Measurements from ENCODE around the gene ANXA9. TPM values are rescaled to one million over a fixed set of nuclear protein-coding genes. Genes with fewer than 3 reads are reported as not detected.
A peak's percentile ranks its signal among the peaks of the same experiment; 100 is the strongest.

The ANXA9 gene
- total RNA-seq, 2 experiments from 2014 or later, result 0.19 TPM; not detected in 1

GRCh38 chr1:151024540-151025146, 42.6 kb downstream of the ANXA9 start:
- ChIA-PET CTCF (interaction anchor here (0.6 to 3.3 kb wide), 41 partner anchors 10 to 640 kb away, joined by 3 to 46 read pairs (median 4); partner anchors contain the start of genes BNIPL, C1orf56, GABPB2 and MLLT11), POLR2A (interaction anchor here (1.6 kb wide), 1 partner anchor 22 kb away, joined by 4 read pairs; no protein-coding TSS in a partner anchor)
- H3K27ac Mint-ChIP-seq, result peak overlapping the region; percentile 42
- intact Hi-C loops (cut with micrococcal nuclease), result loop anchor here (1.0 to 5.0 kb wide), 2 partner anchors 33 to 132 kb away; partner anchors contain the start of genes CDC42SE1 and TNFAIP8L2
- no peaks in the 10 kb centered on the region for H3K27me3 Mint-ChIP-seq
- no peak overlapping the region for H3K4me3 Mint-ChIP-seq
- H3K4me1 Mint-ChIP-seq (ENCODE audit: low read depth), result peaks cover 5% of the 10 kb centered on the region
- peak; percentile 88 for DNase-seq
- H3K9me3 Mint-ChIP-seq, result no peaks in the 10 kb centered on the region
- H3K36me3 Mint-ChIP-seq, result peaks cover 10% of the 10 kb centered on the region

GRCh38 chr1:151026460-151026859, 44.4 kb downstream of the ANXA9 start:
- no peaks in the 10 kb centered on the region for H3K9me3 Mint-ChIP-seq
- no peaks in the 10 kb centered on the region for H3K27me3 Mint-ChIP-seq
- no peak for DNase-seq
- intact Hi-C loops (cut with micrococcal nuclease), result no loop called here
- H3K4me3 Mint-ChIP-seq, result no peak overlapping the region
- H3K27ac Mint-ChIP-seq, result no peak overlapping the region
- ChIA-PET CTCF (interaction anchor here (1.0 to 3.3 kb wide), 3 partner anchors 11 to 130 kb away, joined by 4 to 46 read pairs (median 14); partner anchors contain the start of genes BNIPL, GABPB2 and TNFAIP8L2), POLR2A (no interaction called here)
- peaks cover 5% of the 10 kb centered on the region for H3K4me1 Mint-ChIP-seq (ENCODE audit: low read depth)
- H3K36me3 Mint-ChIP-seq, result peaks cover 13% of the 10 kb centered on the region

- Mint-ChIP-seq H3K4me1 (ENCODE audit: low read depth) (no peaks in the 10 kb centered on the region), H3K27me3 (no peaks in the 10 kb centered on the region), H3K36me3 (peaks cover 23% of the 10 kb centered on the region), H3K27ac (no peak overlapping the region), H3K4me3 (no peak overlapping the region), H3K9me3 (no peaks in the 10 kb centered on the region)
- intact Hi-C loops (cut with micrococcal nuclease), result no loop called here
- CTCF ChIA-PET, result interaction anchor here (1.0 to 1.2 kb wide), 2 partner anchors 10 to 125 kb away, joined by 3 to 4 read pairs; partner anchors contain the start of gene TNFAIP8L2
- no peak for DNase-seq
- POLR2A ChIA-PET, result no interaction called here
Observed at GRCh38 chr1:151032164-151032563, 50.1 kb downstream of the ANXA9 start.

- no peaks in the 10 kb centered on the region for H3K4me1 Mint-ChIP-seq (ENCODE audit: low read depth)
- no peaks in the 10 kb centered on the region for H3K27me3 Mint-ChIP-seq
- no peak for DNase-seq
- intact Hi-C loops (cut with micrococcal nuclease), result no loop called here
- H3K9me3 Mint-ChIP-seq, result no peaks in the 10 kb centered on the region
- CTCF ChIA-PET, result interaction anchor here (1.2 kb wide), 1 partner anchor 11 kb away, joined by 6 read pairs; no protein-coding TSS in a partner anchor
- POLR2A ChIA-PET, result interaction anchor here (1.1 kb wide), 1 partner anchor 8 kb away, joined by 3 read pairs; no protein-coding TSS in a partner anchor
- H3K36me3 Mint-ChIP-seq, result peaks cover 14% of the 10 kb centered on the region
- no peak overlapping the region for H3K4me3 Mint-ChIP-seq
- H3K27ac Mint-ChIP-seq, result no peak overlapping the region
Observed at GRCh38 chr1:151035167-151035566, 53.1 kb downstream of the ANXA9 start.

GRCh38 chr1:151036356-151036755, 54.3 kb downstream of the ANXA9 start, which contains the start of gene BNIPL:
Gene BNIPL, plus strand, starts transcription at chr1:151036586. Its CDS starts 140 bp downstream, at chr1:151036726.
- H3K27ac Mint-ChIP-seq, result no peak within 1 kb of the TSS
- no peaks in the 10 kb centered on the region for H3K27me3 Mint-ChIP-seq
- H3K36me3 Mint-ChIP-seq, result peaks cover 14% of the 10 kb centered on the region
- no peak within 1 kb of the TSS for H3K4me3 Mint-ChIP-seq
- no peak for DNase-seq
- no peaks in the 10 kb centered on the region for H3K9me3 Mint-ChIP-seq
- intact Hi-C loops (cut with micrococcal nuclease), result no loop called here
- no peaks in the 10 kb centered on the region for H3K4me1 Mint-ChIP-seq (ENCODE audit: low read depth)
- POLR2A ChIA-PET, result interaction anchor here (1.5 kb wide), 1 partner anchor 10 kb away, joined by 4 read pairs; no protein-coding TSS in a partner anchor
- CTCF ChIA-PET, result interaction anchor here (1.3 to 1.6 kb wide), 3 partner anchors 9 to 12 kb away, joined by 3 to 6 read pairs (median 4); no protein-coding TSS in a partner anchor

- ChIA-PET CTCF (interaction anchor here (1.3 to 1.6 kb wide), 3 partner anchors 9 to 13 kb away, joined by 3 to 6 read pairs (median 4); no protein-coding TSS in a partner anchor), POLR2A (interaction anchor here (1.5 kb wide), 1 partner anchor 10 kb away, joined by 4 read pairs; no protein-coding TSS in a partner anchor)
- H3K4me1 Mint-ChIP-seq (ENCODE audit: low read depth), result no peaks in the 10 kb centered on the region
- no peaks in the 10 kb centered on the region for H3K9me3 Mint-ChIP-seq
- H3K27me3 Mint-ChIP-seq, result no peaks in the 10 kb centered on the region
- H3K4me3 Mint-ChIP-seq, result no peak overlapping the region
- no peak overlapping the region for H3K27ac Mint-ChIP-seq
- DNase-seq, result no peak
- intact Hi-C loops (cut with micrococcal nuclease), result no loop called here
- peaks cover 12% of the 10 kb centered on the region for H3K36me3 Mint-ChIP-seq
Observed at GRCh38 chr1:151037032-151037431, 54.9 kb downstream of the ANXA9 start.

- H3K27ac Mint-ChIP-seq, result no peak overlapping the region
- no peaks in the 10 kb centered on the region for H3K27me3 Mint-ChIP-seq
Observed at GRCh38 chr1:151039521-151039920, 57.4 kb downstream of the ANXA9 start.

GRCh38 chr1:151043163-151043562, 61.1 kb downstream of the ANXA9 start:
- Mint-ChIP-seq H3K36me3 (no peaks in the 10 kb centered on the region), H3K27me3 (no peaks in the 10 kb centered on the region), H3K9me3 (no peaks in the 10 kb centered on the region), H3K4me1 (ENCODE audit: low read depth) (peaks cover 29% of the 10 kb centered on the region), H3K27ac (no peak overlapping the region), H3K4me3 (no peak overlapping the region)
- peak; percentile 31 for DNase-seq
- ChIA-PET POLR2A (interaction anchor here (1.1 to 1.4 kb wide), 2 partner anchors 9 to 17 kb away, joined by 3 read pairs; partner anchors contain the start of gene MLLT11), CTCF (interaction anchor here (0.6 to 4.2 kb wide), 4 partner anchors 16 to 529 kb away, joined by 3 to 14 read pairs (median 4); partner anchors contain the start of gene CDC42SE1)
- intact Hi-C loops (cut with micrococcal nuclease), result no loop called here

More at GRCh38 chr1:151039521-151039920, 57.4 kb downstream of the ANXA9 start:
- DNase-seq, result no peak
- Mint-ChIP-seq H3K9me3 (no peaks in the 10 kb centered on the region), H3K4me1 (ENCODE audit: low read depth) (peaks cover 10% of the 10 kb centered on the region), H3K4me3 (no peak overlapping the region), H3K36me3 (peaks cover 4% of the 10 kb centered on the region)
- CTCF ChIA-PET, result no interaction called here
- POLR2A ChIA-PET, result no interaction called here
- intact Hi-C loops (cut with micrococcal nuclease), result no loop called here

Other genes starting within 250 kb of the ANXA9 start
- gene CTSS, start 216.5 kb upstream of the ANXA9 start, total RNA-seq, result 10 to 100 TPM; 39.4 to 45.5 TPM
- gene CTSK, start 174.0 kb upstream of the ANXA9 start, total RNA-seq, result 1 to 10 TPM; 1.4 to 1.7 TPM
- gene ARNT, start 105.7 kb upstream of the ANXA9 start, total RNA-seq, result 10 to 100 TPM; 31.1 to 32.3 TPM
- not detected for gene CTXND2, start 95.2 kb upstream of the ANXA9 start, total RNA-seq
- gene SETDB1, start 55.9 kb upstream of the ANXA9 start, total RNA-seq, result 10 to 100 TPM; 42.3 to 50.0 TPM
- 100 to 1,000 TPM; 153 to 160 TPM for gene CERS2, start 7.5 kb upstream of the ANXA9 start, total RNA-seq
- 10 to 100 TPM; 16.4 to 18.3 TPM for gene MINDY1, start 24.6 kb downstream of the ANXA9 start, total RNA-seq
- gene PRUNE1, start 26.2 kb downstream of the ANXA9 start, total RNA-seq, result 10 to 100 TPM; 12.5 to 17.5 TPM
- 1 to 10 TPM in 1 of 2 experiments, under 1 TPM in 1; 0.64 to 1.3 TPM for gene BNIPL, start 54.3 kb downstream of the ANXA9 start, total RNA-seq
- 1 to 10 TPM; 1.5 to 1.8 TPM for gene C1orf56, start 65.5 kb downstream of the ANXA9 start, total RNA-seq
- gene CDC42SE1, start 77.3 kb downstream of the ANXA9 start, total RNA-seq, result 100 to 1,000 TPM; 135 to 136 TPM
- gene MLLT11, start 78.1 kb downstream of the ANXA9 start, total RNA-seq, result 1 to 10 TPM; 1.9 to 2.4 TPM
- gene GABPB2, start 88.5 kb downstream of the ANXA9 start, total RNA-seq, result 10 to 100 TPM; 13.6 to 14.9 TPM
- 1 to 10 TPM; 1.9 to 2.5 TPM for gene SEMA6C, start 164.3 kb downstream of the ANXA9 start, total RNA-seq
- 10 to 100 TPM; 24.2 to 26.7 TPM for gene TNFAIP8L2, start 174.4 kb downstream of the ANXA9 start, total RNA-seq
- 1 to 10 TPM; 1.8 to 2.6 TPM for gene LYSMD1, start 183.6 kb downstream of the ANXA9 start, total RNA-seq
- gene SCNM1, start 183.9 kb downstream of the ANXA9 start, total RNA-seq, result 10 to 100 TPM; 67.5 to 67.8 TPM
- gene TMOD4, start 193.7 kb downstream of the ANXA9 start, total RNA-seq, result 1 to 10 TPM; 1.7 to 2.7 TPM
- gene VPS72, start 207.9 kb downstream of the ANXA9 start, total RNA-seq, result 10 to 100 TPM; 77.6 to 80.4 TPM
- gene PIP5K1A, start 216.3 kb downstream of the ANXA9 start, total RNA-seq, result 10 to 100 TPM; 78.6 to 84.3 TPM

Measured in activated CD4-positive, alpha-beta memory T cell treated with anti-CD3 and anti-CD28 coated beads for 36 hours (primary cell).